HG03460 (cell line): ENCODE results near the gene POLR3E.
"Not testable (repeated sequence)": the region's sequence is repeated elsewhere in the genome, so short reads cannot be mapped to it uniquely, and the experiment has no call there.

ENCODE experiments used
- ATAC-seq: cut with Tn5 transposase; IDR thresholded peaks from one replicate; pipeline ENCODE4 v1.9.1; 2021; ENCODE audit not compliant: unreplicated experiment

Gene POLR3E

GRCh38 chr16:22360963-22361659 is 63.9 kb downstream of the POLR3E start:
- no peak for ATAC-seq

- no peak for ATAC-seq
These were observed 67.0 kb downstream of the POLR3E start for GRCh38 chr16:22364241-22364640.

- ATAC-seq = no peak
These were observed 69.2 kb downstream of the POLR3E start for GRCh38 chr16:22366371-22366770.

DNA sequence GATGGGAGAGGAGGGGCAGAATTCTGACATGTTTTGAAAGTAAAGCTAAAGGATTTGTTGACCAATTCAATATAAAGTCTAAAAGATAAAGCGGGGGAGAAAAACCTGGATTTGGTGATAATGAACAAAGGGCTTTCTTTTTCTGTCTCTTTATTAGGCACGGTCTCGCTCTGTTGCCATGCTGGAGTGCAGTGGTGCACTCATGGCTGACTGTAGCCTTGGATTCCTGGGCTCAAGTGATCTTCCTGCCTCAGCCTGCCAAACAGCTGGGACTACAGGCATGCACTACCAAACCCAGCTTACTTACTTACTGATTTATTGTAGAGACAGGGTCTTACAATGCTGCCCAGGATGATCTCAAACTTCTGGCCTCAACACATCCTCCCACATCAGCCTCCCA is 69.7 kb downstream of the POLR3E start:
- no peak for ATAC-seq

- ATAC-seq = not testable (repeated sequence)
These were observed 71.1 kb downstream of the POLR3E start for GRCh38 chr16:22368200-22368826.

- ATAC-seq = no peak
These were observed 72.1 kb downstream of the POLR3E start for GRCh38 chr16:22369221-22369811.

DNA sequence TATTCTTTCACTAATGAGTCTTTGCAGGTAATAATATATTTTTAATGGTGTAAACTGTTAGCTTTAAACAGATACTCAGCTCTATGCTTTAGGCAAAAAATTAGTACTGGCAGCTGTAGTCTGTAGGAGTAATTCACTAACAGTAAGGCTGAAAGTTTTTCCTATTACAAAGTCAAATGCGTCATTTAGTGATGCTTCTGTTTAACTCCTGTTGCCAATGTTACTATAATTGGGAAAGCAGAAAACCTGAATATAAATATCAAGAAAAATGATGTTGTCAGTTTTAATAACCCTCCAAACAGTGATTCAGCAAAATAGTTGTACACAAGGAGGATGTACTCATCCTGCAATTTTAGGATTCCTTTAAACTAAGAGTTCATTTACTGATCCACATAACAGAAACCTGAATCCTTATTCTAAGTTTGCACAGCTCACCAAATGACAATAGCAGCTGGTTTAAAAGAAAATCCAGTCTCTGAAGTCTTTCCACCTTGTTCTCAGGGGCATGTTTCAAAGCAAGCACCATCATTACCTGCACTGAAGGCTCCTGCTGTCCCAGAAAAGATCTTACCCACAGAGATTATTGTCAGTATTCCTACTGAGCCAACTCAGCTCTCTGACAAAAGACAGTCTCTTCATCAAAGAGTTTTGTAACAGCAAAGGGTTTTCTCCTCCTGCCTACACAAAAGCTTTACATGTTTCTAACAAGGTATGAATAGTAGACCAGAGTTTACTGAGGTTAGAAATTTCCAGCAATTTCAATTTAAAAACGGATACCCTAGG is 73.0 kb downstream of the POLR3E start:
- ATAC-seq = no peak

DNA sequence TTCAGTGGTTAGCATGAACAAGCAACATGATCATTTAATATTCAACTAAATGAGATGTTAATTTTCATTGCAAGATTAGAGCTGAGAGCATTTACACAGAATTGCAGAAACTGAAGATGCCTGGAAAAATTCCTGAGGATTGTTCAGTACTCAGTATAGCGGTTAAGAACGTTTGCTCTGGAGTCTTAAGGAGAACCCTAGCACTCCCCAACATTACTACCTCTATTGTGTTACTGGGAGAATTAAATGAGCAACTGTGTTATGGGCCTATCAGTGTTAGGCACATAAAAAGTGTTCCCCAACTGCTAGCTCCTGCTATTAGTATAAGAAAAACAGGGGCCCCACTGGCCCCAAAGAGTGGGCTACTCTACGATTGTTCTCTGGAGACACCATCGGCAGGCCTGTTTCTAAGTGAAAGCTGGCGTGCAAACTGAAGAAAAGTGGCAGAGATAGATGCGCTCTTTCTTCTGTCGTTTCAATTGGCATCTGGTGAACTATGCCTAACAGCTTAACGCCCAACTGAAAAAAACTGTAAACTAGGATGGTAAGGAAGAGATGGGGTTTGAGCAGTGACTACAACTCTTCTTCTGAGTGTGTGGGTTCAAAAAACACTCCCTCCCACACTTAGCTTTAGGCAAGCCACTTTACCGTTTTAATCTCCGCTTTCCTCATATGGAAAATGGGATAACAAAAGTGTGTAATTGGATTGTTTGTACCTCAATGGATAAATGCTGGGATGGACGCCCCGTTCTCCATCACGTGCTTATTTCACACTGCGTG is 75.9 kb downstream of the POLR3E start:
- no peak for ATAC-seq

DNA sequence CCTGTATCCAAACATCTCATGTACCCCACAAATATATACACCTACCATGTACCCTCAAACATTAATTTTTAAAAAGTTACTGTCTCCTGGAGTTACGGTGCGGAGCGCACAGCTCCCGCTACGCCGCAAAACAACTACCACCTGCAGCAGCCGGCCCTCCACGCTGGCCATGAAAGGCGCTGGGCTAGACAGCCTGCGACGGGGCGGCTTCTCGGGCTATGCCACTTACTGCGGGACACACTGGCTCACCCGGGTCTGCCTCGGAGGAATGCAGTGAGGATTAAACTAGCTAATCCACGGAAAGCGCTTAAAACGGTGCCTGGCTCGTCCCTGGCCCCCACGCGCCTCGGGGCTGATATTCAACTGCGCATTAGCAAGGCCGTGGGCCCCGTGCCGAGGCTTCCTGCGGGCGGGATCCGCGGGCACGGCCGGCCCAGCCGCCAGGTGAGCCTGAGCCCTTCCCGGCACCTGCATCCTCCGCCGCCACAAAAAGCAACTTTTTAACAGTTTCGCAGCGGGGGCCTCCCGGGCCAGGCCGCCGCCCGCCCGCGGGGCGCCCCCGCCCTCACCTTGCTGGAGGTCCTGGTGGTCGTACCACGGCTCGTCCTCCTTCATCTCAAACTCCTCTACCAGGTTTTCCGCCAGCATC is 76.6 kb downstream of the POLR3E start:
- ATAC-seq = peak; percentile 17

- ATAC-seq = peak; percentile 92
These were observed 77.3 kb downstream of the POLR3E start, which contains the start of gene CDR2 for GRCh38 chr16:22374311-22375116. TSS of gene CDR2 (minus strand) at chr16:22374619. CDS start at chr16:22374309, 310 bp downstream.

DNA sequence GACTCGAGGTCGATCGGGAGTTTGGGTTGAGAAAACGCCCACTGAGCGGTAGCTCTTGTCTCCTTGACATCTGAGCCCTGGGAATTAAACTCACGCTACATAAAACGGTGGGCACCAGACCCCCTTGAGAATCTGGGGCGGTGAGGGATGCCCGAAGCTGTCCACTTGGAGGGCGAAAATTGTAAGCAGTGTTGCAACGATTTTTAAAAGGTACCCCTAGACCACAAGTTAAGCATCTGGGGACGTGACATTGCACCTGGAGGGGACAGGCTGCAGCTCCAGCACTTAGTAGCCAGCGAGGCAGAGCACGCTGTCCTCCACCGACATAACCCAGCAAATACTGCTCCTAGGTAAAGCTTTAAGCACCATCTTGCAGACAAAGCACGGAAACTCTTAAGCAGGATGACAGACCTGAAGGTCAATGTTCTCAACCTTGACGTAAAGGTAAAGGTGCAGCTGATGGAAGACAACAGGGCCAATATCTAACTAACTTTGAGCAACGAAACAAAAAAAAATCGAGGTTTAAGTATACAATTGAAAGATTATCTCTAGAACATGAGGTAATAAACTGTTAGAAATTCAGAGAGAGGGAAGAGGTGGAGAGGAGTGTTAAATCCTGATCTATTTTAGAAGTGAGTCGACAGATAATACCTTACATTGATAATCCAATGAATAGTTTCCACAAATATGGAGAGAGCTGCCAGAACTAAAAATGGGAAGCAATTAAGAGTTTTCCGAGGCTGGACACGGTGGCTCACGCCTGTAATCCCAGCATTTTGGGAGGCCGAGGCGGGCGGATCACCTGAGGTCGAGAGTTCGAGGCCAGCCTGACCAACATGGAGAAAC is 78.1 kb downstream of the POLR3E start:
- ATAC-seq = no peak

DNA sequence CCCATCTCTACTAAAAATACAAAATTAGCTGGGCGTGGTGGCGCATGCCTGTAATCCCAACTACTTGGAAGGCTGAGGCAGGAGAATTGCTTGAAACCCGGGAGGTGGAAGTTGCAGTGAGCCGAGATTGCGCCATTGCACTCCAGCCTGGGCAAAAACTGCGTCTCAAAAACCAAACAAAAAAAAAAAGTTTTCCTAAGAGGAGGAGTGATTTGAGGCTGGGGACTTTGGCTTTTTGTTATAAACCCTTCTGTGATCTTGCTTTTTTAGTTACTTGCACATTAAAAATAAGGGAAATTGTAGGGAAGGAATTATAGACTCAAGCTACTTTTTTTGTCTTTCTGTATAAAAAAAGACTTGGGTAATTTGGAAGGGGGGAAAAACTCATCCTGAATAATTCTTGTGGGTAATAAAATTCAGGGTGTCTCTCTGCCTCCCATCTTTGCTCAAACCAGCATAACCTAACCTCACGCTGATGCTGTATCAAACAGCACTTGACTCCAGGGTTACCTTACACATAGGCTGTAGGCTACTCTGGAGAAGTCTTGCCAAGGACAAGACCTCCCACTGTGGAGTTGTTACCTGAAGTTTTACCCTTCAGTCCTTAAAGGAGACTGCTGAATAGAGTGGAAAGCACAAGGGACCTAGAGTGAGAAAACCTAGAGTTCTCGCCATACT is 78.9 kb downstream of the POLR3E start:
- ATAC-seq = no peak

DNA sequence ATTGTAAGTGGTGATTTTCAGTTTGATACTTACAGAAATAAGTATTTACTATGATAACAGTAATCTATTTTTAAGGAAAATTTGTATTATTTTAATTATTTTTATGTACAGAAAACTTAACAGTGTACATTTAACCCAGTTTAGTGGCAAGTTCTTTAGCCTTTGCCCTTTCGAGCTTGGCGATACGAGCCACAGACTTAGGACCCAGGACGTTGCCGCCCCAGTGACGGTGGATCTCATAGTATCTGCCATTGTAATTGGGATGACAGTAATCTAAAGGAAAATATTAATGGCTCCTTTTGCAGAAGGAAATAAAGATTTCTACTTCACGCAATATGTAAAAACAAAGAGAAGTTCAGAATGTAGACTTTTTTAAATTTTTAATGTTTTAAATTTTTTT is 82.4 kb downstream of the POLR3E start:
- no peak for ATAC-seq

- no peak for ATAC-seq
These were observed 83.3 kb downstream of the POLR3E start for GRCh38 chr16:22380529-22380928.

- ATAC-seq = no peak
These were observed 84.2 kb downstream of the POLR3E start for GRCh38 chr16:22381392-22381791.

DNA sequence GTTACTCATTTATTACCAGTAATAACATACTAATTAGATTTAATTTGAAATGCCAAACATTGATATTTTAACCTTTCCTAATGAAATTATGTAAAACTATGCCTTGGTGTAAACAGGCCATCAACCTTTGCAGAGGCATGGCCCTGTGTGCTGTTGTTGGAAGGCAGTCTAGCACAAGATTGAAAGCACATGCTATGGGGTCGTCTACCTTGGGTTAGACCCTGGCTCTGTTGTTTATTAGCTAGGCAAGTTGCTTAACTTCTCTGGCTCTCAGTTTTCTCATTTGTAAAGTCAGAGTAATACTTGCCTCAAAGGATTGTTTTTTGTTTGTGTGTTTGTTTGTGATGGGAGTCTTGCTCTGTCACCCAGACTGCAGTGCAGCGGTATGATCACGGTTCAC is 86.6 kb downstream of the POLR3E start:
- ATAC-seq = no peak
